Measurements from ENCODE around the gene SYPL1.

The SYPL1 gene

GRCh38 chr7:106064771-106065574 lies 47.1 kb downstream of the SYPL1 start:
- DNase-seq = peak; percentile 95

- peak; percentile 99 for DNase-seq
Observed at GRCh38 chr7:106064316-106064715, 47.8 kb downstream of the SYPL1 start.

- peak; percentile 67 for DNase-seq
Observed at GRCh38 chr7:106063692-106064091, 48.4 kb downstream of the SYPL1 start.

GRCh38 chr7:106063024-106063423 lies 49.1 kb downstream of the SYPL1 start:
- DNase-seq = peak; percentile 91

- DNase-seq = peak; percentile 94
Observed at GRCh38 chr7:106062521-106062931, 49.6 kb downstream of the SYPL1 start.

- DNase-seq = peak; percentile 64
Observed at GRCh38 chr7:106062006-106062405, 50.1 kb downstream of the SYPL1 start.

- DNase-seq = no peak
Observed at GRCh38 chr7:106061301-106061979, 50.7 kb downstream of the SYPL1 start.

- DNase-seq = no peak
Observed at GRCh38 chr7:106060394-106060920, 51.7 kb downstream of the SYPL1 start.

- peak; percentile 21 for DNase-seq
Observed at GRCh38 chr7:106059556-106059955, 52.6 kb downstream of the SYPL1 start.

GRCh38 chr7:106058928-106059324 lies 53.2 kb downstream of the SYPL1 start:
- DNase-seq = no peak

GRCh38 chr7:106057962-106058927 lies 53.9 kb downstream of the SYPL1 start:
- DNase-seq = peak; percentile 95

- peak; percentile 47 for DNase-seq
Observed at GRCh38 chr7:106057204-106057961, 54.7 kb downstream of the SYPL1 start.

- peak; percentile 94 for DNase-seq
Observed at GRCh38 chr7:106056513-106057203, 55.5 kb downstream of the SYPL1 start.

- peak; percentile 77 for DNase-seq
Observed at GRCh38 chr7:106054971-106055532, 57.1 kb downstream of the SYPL1 start.

- DNase-seq = no peak
Observed at GRCh38 chr7:106054156-106054910, 57.8 kb downstream of the SYPL1 start.

- peak; percentile 21 for DNase-seq
Observed at GRCh38 chr7:106053109-106053508, 59.0 kb downstream of the SYPL1 start.

- no peak for DNase-seq
Observed at GRCh38 chr7:106052681-106053080, 59.4 kb downstream of the SYPL1 start.

GRCh38 chr7:106050746-106051117 lies 61.4 kb downstream of the SYPL1 start:
- DNase-seq = no peak

- peak; percentile 64 for DNase-seq
Observed at GRCh38 chr7:106050002-106050745, 61.9 kb downstream of the SYPL1 start.
